Neural progenitor cell (in vitro differentiated cells): ENCODE measurements around the gene MINDY4.

Source experiments
- CTCF ChIP-seq: fragments of 200-600 bp; sonication (generic); IDR thresholded peaks from 2 replicates; pipeline ENCODE4 v1.5.1; 2017; ENCODE audit warnings: antibody characterized with exemption, mild to moderate bottlenecking
- EZH2 ChIP-seq: fragments of 200-600 bp; sonication (generic); IDR thresholded peaks from 2 replicates; pipeline ENCODE4 v1.6.1; 2017; ENCODE audit warnings: antibody characterized with exemption, mild to moderate bottlenecking, moderate library complexity
- EZH2phosphoT487 ChIP-seq: fragments of 200-600 bp; sonication (generic); IDR thresholded peaks from 2 replicates; pipeline ENCODE4 v1.6.1; 2017; ENCODE audit warnings: antibody characterized with exemption

GRCh38 chr7:30815388-30815854, 44.2 kb downstream of the MINDY4 start:
- TF ChIP-seq CTCF (no peak), EZH2 (no peak), EZH2phosphoT487 (no peak)
